ENCODE results near the gene DNAAF3. TPM values are rescaled to one million over a fixed set of nuclear protein-coding genes. Genes with fewer than 3 reads are reported as not detected.

DNAAF3 gene
- total RNA-seq, 1 donor from 2014 or later = 9.1 TPM

DNA sequence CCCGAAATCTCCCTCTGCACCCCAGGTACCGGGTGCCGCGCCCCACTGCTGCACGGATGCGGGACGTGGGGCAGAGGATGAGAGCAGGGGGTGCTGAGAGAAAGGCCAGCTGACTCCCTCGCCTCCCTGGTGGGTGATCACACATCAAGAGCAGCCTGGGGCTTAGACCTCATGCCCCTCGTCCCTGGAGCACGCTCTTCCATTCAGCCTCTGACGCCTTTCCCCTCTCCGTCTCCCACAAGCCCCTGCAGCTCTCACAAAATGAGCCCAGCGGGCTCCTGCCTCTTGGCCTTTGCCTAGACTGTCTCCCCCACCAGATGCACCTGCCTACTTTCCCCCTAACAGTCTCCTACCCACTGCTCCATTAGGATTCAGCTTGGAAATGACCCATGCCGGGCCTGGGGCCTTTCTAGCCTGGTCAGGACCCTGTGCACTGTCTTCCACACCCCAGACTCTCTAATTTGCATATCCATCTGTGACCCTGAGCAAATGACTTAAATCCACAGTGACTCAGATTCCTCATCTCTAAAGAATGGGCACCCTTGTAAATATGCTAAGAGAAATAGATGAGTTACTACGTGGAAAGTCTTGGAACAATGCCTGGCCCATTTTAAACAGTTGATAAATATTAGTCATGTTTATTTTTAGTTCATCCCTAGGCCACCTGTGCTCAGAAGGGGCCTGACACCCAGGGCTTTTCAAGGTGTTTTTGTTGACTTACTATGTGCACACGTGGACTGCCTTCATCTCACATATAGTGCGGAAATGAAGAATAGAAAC, 43.5 kb upstream of the DNAAF3 start:
- Mint-ChIP-seq H3K36me3 (no peaks in the 10 kb centered on the region), H3K27ac (peak overlapping the region; percentile 57), H3K9me3 (peaks cover 4% of the 10 kb centered on the region), H3K27me3 (ENCODE audit: insufficient read depth, low read depth) (peaks cover 9% of the 10 kb centered on the region), H3K4me3 (peak overlapping the region; percentile 60), H3K4me1 (peaks cover 25% of the 10 kb centered on the region)
- H3K27me3 ChIP-seq = no peaks in the 10 kb centered on the region
- H3K4me3 ChIP-seq = no peak overlapping the region
- no peak overlapping the region for H3K4me2 ChIP-seq
- no peaks in the 10 kb centered on the region for H3K79me2 ChIP-seq (ENCODE audit: low read depth)
- H4K20me1 ChIP-seq (ENCODE audit: low read depth) = no peaks in the 10 kb centered on the region
- H3K9ac ChIP-seq = no peak overlapping the region
- no peak overlapping the region for H2AFZ ChIP-seq (replicated peaks)
- no peak overlapping the region for H3K27ac ChIP-seq
- DNase-seq (ENCODE audit: low spot score) = no peak
- no peaks in the 10 kb centered on the region for H3F3A ChIP-seq (ENCODE audit: low read depth)
- TF ChIP-seq CTCF (IDR thresholded peaks at IDR 0.05) (no peak), EZH2phosphoT487 (IDR thresholded peaks at IDR 0.05) (no peak), EZH2 (IDR thresholded peaks at IDR 0.05) (no peak)
- H3K9me3 ChIP-seq (ENCODE audit: low read depth) = no peaks in the 10 kb centered on the region
- H3K4me1 ChIP-seq = peaks cover 3% of the 10 kb centered on the region
- no peaks in the 10 kb centered on the region for H3K36me3 ChIP-seq

GRCh38 chr19:55208880-55209692, 42.7 kb upstream of the DNAAF3 start, which contains the start of gene PTPRH:
TSS of gene PTPRH (minus strand) at chr19:55209501. CDS start at chr19:55209433, 68 bp downstream.
- TF ChIP-seq CTCF (IDR thresholded peaks at IDR 0.05) (no peak), EZH2phosphoT487 (IDR thresholded peaks at IDR 0.05) (no peak), EZH2 (IDR thresholded peaks at IDR 0.05) (no peak)
- H3K4me2 ChIP-seq = no peak within 1 kb of the TSS
- H3K4me3 ChIP-seq = no peak within 1 kb of the TSS
- H3K36me3 Mint-ChIP-seq = no peaks in the 10 kb centered on the region
- peak within 1 kb of the TSS; percentile 57 for H3K27ac Mint-ChIP-seq
- H4K20me1 ChIP-seq (ENCODE audit: low read depth) = no peaks in the 10 kb centered on the region
- no peak within 1 kb of the TSS for H3K9ac ChIP-seq
- peaks cover 2% of the 10 kb centered on the region for H3K9me3 Mint-ChIP-seq
- no peaks in the 10 kb centered on the region for H3K27me3 ChIP-seq
- H3K27ac ChIP-seq = no peak within 1 kb of the TSS
- H3K9me3 ChIP-seq (ENCODE audit: low read depth) = no peaks in the 10 kb centered on the region
- peaks cover 3% of the 10 kb centered on the region for H3K4me1 ChIP-seq
- H3K36me3 ChIP-seq = no peaks in the 10 kb centered on the region
- no peak within 1 kb of the TSS for H2AFZ ChIP-seq (replicated peaks)
- no peaks in the 10 kb centered on the region for H3F3A ChIP-seq (ENCODE audit: low read depth)
- peaks cover 8% of the 10 kb centered on the region for H3K27me3 Mint-ChIP-seq (ENCODE audit: insufficient read depth, low read depth)
- peaks cover 25% of the 10 kb centered on the region for H3K4me1 Mint-ChIP-seq
- no peak for DNase-seq (ENCODE audit: low spot score)
- no peaks in the 10 kb centered on the region for H3K79me2 ChIP-seq (ENCODE audit: low read depth)
- H3K4me3 Mint-ChIP-seq = peak within 1 kb of the TSS; percentile 60

DNA sequence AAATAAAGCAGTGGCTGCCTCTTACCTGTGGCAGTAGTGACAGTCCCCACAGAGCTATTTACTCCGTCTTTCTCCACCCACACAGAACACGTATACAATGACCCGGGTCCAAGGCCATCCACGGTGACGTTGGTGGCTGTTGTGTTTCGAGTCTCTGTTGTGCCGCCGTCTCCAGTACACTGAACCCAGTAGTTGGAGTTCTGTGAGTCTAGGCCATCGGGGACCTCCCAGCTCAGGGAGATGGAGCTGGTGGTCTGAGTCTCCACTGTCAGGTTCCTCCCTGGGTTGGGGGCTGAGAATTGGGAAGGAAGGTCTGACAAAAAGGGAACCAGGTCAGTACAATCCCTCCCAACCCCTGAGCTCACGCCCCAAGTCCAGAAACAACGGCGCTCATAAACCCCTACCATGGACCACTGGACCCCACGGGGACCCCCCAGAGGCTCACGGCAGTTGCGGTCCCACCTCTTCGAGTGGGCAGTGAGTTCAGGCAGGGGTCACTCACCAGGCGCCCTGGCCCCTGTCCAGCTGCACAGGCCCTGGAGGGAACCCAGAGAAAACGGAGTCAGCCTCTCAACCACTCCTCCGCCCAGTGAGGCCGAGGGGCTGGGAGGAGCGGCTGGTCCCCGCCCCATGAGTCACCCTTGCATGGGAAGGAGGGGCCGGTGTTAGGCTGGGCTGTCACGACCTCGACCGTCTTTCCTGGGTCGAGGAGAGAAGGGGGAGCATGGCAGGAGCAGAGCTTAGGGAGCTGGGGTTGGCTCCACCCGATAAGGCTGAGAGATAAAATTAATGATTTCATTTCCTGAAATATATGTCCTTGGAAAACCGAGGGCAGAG, 40.5 kb upstream of the DNAAF3 start:
- H3K36me3 ChIP-seq = no peaks in the 10 kb centered on the region
- Mint-ChIP-seq H3K4me3 (peak overlapping the region; percentile 78), H3K4me1 (peaks cover 19% of the 10 kb centered on the region), H3K36me3 (no peaks in the 10 kb centered on the region), H3K27ac (peak overlapping the region; percentile 90), H3K27me3 (ENCODE audit: insufficient read depth, low read depth) (peaks cover 4% of the 10 kb centered on the region), H3K9me3 (no peaks in the 10 kb centered on the region)
- no peak overlapping the region for H3K4me3 ChIP-seq
- no peaks in the 10 kb centered on the region for H4K20me1 ChIP-seq (ENCODE audit: low read depth)
- H3F3A ChIP-seq (ENCODE audit: low read depth) = no peaks in the 10 kb centered on the region
- H3K9me3 ChIP-seq (ENCODE audit: low read depth) = no peaks in the 10 kb centered on the region
- TF ChIP-seq CTCF (IDR thresholded peaks at IDR 0.05) (no peak), EZH2phosphoT487 (IDR thresholded peaks at IDR 0.05) (no peak), EZH2 (IDR thresholded peaks at IDR 0.05) (no peak)
- no peak overlapping the region for H3K4me2 ChIP-seq
- no peak overlapping the region for H2AFZ ChIP-seq (replicated peaks)
- H3K4me1 ChIP-seq = peaks cover 3% of the 10 kb centered on the region
- DNase-seq (ENCODE audit: low spot score) = peak; percentile 77
- no peak overlapping the region for H3K9ac ChIP-seq
- no peaks in the 10 kb centered on the region for H3K27me3 ChIP-seq
- no peak overlapping the region for H3K27ac ChIP-seq
- H3K79me2 ChIP-seq (ENCODE audit: low read depth) = no peaks in the 10 kb centered on the region

Data from neural progenitor cell (in vitro differentiated cells).